Measurements from ENCODE around the gene CYTL1. TPM values are rescaled to one million over a fixed set of nuclear protein-coding genes. Genes with fewer than 3 reads are reported as not detected.
A peak's percentile ranks its signal among the peaks of the same experiment; 100 is the strongest.

CYTL1 gene
- total RNA-seq, 1 donor from 2014 or later, result 10.7 TPM

- DNase-seq (ENCODE audit: low spot score), result peak; percentile 34
Measured at GRCh38 chr4:4969298-4969697, 50.0 kb downstream of the CYTL1 start.

GRCh38 chr4:4968161-4968725 lies 51.0 kb downstream of the CYTL1 start:
- DNase-seq (ENCODE audit: low spot score), result no peak

Other genes with a start within 250 kb of the CYTL1 start
- 1.2 TPM for gene MSX1, start 159.8 kb downstream of the CYTL1 start, total RNA-seq
- gene STK32B, start 32.0 kb upstream of the CYTL1 start, total RNA-seq, result 4.1 TPM

All from mucosa of gallbladder (tissue), 1 donor.